GM12878 (cell line): ENCODE data around the gene KRT222. TPM values are rescaled to one million over a fixed set of nuclear protein-coding genes. Genes with fewer than 3 reads are reported as not detected.

Experiments
- ATAC-seq: fragments of 200-7000 bp; cut with Tn5 transposase; 3 replicates; pipeline ENCODE4 v1.9.1; 2020; ENCODE audit warnings: mild to moderate bottlenecking, moderate library complexity
- BruUV-seq: library from RNA; stranded (reverse); fragments of 400-500 nt; replicated peaks from 2 replicates; lab custom pipeline; 2021; lab: Mats Ljungman, UMichigan
- CTCF ChIA-PET: fragments of 300-600 bp; sonication (Branson Sonifier 250); formaldehyde crosslinking; extraction: SDS; loops from one replicate; lab custom pipeline; 2021; ENCODE audit warnings: inconsistent platforms; lab: Yijun Ruan, JAX
- POLR2A ChIA-PET: fragments of 350-600 bp; formaldehyde crosslinking; extraction: SDS; loops from one replicate; lab custom pipeline; 2021; ENCODE audit warnings: inconsistent platforms; lab: Charles Lee
- RAD21 ChIA-PET: fragments of 300-600 bp; sonication (Branson Sonifier 250); formaldehyde crosslinking; loops from one replicate; lab custom pipeline; 2023; ENCODE audit warnings: antibody characterized with exemption; ENCODE audit not compliant: unreplicated experiment; lab: Charles Lee
- SMC1A ChIA-PET: fragments of 300-600 bp; sonication (Branson Sonifier 250); formaldehyde crosslinking; loops from one replicate; lab custom pipeline; 2023; ENCODE audit not compliant: unreplicated experiment, uncharacterized antibody; lab: Charles Lee
- DNase-seq: peaks from one replicate; pipeline ENCODE4 v3.0.0-alpha.2; 2011; ENCODE audit warnings: low read depth, low spot score
- FAIRE-seq: peaks from 3 replicates; lab custom pipeline; 2011; peaks lifted over from hg19 to GRCh38; lab: Jason Lieb, UNC
- H2AFZ ChIP-seq: 2 replicates; pipeline ENCODE4 v1.6.0; 2011; ENCODE audit warnings: low read depth, low read length, control low read depth; ENCODE audit not compliant: control insufficient read depth
- H3K27ac ChIP-seq: 2 replicates; pipeline ENCODE4 v1.5.1; 2011; ENCODE audit warnings: control low read depth; ENCODE audit not compliant: control insufficient read depth, insufficient read depth
- H3K27me3 ChIP-seq, 2 experiments: replicated peaks in 1 of 2; 2 replicates each; pipeline versions ENCODE4 v1.6.0 to v1.6.1; 2011; ENCODE audit warnings: low read length in 1 of 2; ENCODE audit not compliant: control insufficient read depth in 2 of 2, insufficient read depth in 2 of 2
- H3K36me3 ChIP-seq, 2 experiments: 2 replicates each; pipeline ENCODE4 v1.5.1; 2011; ENCODE audit warnings: low read length in 1 of 2; ENCODE audit not compliant: control insufficient read depth in 2 of 2, insufficient read depth in 2 of 2
- H3K4me1 ChIP-seq: 2 replicates; pipeline ENCODE4 v1.6.1; 2011; ENCODE audit warnings: mild to moderate bottlenecking, low read length, moderate library complexity, mixed read lengths; ENCODE audit not compliant: control insufficient read depth, insufficient read depth
- H3K4me2 ChIP-seq: 2 replicates; pipeline ENCODE4 v1.6.0; 2011; ENCODE audit warnings: control low read depth; ENCODE audit not compliant: control insufficient read depth, insufficient read depth
- H3K4me3 ChIP-seq: fragments of 200-600 bp; sonication (generic); 2 replicates; pipeline ENCODE4 v1.5.1; 2016
- H3K79me2 ChIP-seq: 2 replicates; pipeline ENCODE4 v1.6.0; 2011; ENCODE audit warnings: low read length; ENCODE audit not compliant: control insufficient read depth, insufficient read depth
- H3K9ac ChIP-seq: 2 replicates; pipeline ENCODE4 v1.8.0; 2011; ENCODE audit warnings: low read length, control low read depth, mixed read lengths; ENCODE audit not compliant: control insufficient read depth, insufficient read depth
- H3K9me3 ChIP-seq: replicated peaks from 3 replicates; pipeline ENCODE4 v1.5.1; 2011; ENCODE audit warnings: mild to moderate bottlenecking, low read length; ENCODE audit not compliant: control insufficient read depth, insufficient read depth
- H4K20me1 ChIP-seq: 2 replicates; pipeline ENCODE4 v1.6.0; 2011; ENCODE audit not compliant: control insufficient read depth, insufficient read depth
- CHD4 ChIP-seq: fragments of 200-600 bp; sonication (generic); IDR thresholded peaks from 2 replicates; pipeline ENCODE4 v1.6.1; 2016; ENCODE audit warnings: mild to moderate bottlenecking
- ESRRA ChIP-seq: IDR thresholded peaks from 2 replicates; pipeline ENCODE4 v1.6.1; 2012; ENCODE audit warnings: mild to moderate bottlenecking, low read length, improper control_type of control experiment
- FOS ChIP-seq: IDR thresholded peaks from 3 replicates; pipeline ENCODE4 v1.6.1; 2011; ENCODE audit warnings: borderline replicate concordance; ENCODE audit not compliant: insufficient read length; ENCODE audit errors: extremely low read depth
- GABPA ChIP-seq: IDR thresholded peaks from 2 replicates; pipeline ENCODE4 v1.6.1; 2014; ENCODE audit warnings: antibody characterized with exemption, low read depth, mild to moderate bottlenecking, inconsistent platforms
- IKZF2 ChIP-seq, 2 experiments: fragments of 450-650 bp; IDR thresholded peaks; 2 replicates each; pipeline ENCODE4 v1.6.1; 2017; ENCODE audit warnings: mild to moderate bottlenecking in 2 of 2, moderate library complexity in 2 of 2
- MEF2A ChIP-seq: IDR thresholded peaks from 2 replicates; pipeline ENCODE4 v1.6.1; 2011; ENCODE audit warnings: low read depth, mild to moderate bottlenecking, low read length, moderate library complexity; ENCODE audit not compliant: insufficient read depth
- MTA2 ChIP-seq: fragments of 450-650 bp; IDR thresholded peaks from 2 replicates; pipeline ENCODE4 v1.6.1; 2016; ENCODE audit warnings: low read depth, mild to moderate bottlenecking, moderate library complexity
- NR2C1 ChIP-seq: fragments of 450-650 bp; IDR thresholded peaks from 2 replicates; pipeline ENCODE4 v1.6.1; 2017; ENCODE audit warnings: antibody characterized with exemption, mild to moderate bottlenecking, moderate library complexity
- PAX5 ChIP-seq: IDR thresholded peaks from 2 replicates; pipeline ENCODE4 v1.6.1; 2011; ENCODE audit warnings: low read depth, low read length, borderline replicate concordance
- RBBP5 ChIP-seq: fragments of 200-600 bp; sonication (generic); conservative IDR thresholded peaks from 2 replicates; pipeline ENCODE4 v1.6.1; 2016
- RCOR1 ChIP-seq: conservative IDR thresholded peaks from 2 replicates; pipeline ENCODE4 v1.6.1; 2012; ENCODE audit warnings: low read depth, low read length, improper control_type of control experiment
- SMC3 ChIP-seq: IDR thresholded peaks from 2 replicates; pipeline ENCODE4 v1.6.1; 2011; ENCODE audit warnings: low read length, improper control_type of control experiment, borderline replicate concordance
- TCF3 ChIP-seq: IDR thresholded peaks from 2 replicates; pipeline ENCODE4 v1.6.1; 2012; ENCODE audit warnings: low read depth, mild to moderate bottlenecking, low read length, borderline replicate concordance; ENCODE audit not compliant: insufficient read depth
- ZBTB11 ChIP-seq: fragments of 450-650 bp; formaldehyde crosslinking; IDR thresholded peaks from 2 replicates; pipeline ENCODE4 v1.5.0; 2022; ENCODE audit warnings: mild to moderate bottlenecking, missing genetic modification characterization
- WGBS: methylation state at CpG from one replicate; pipeline ENCODE4 v1.1.6; 2016; ENCODE audit warnings: low lambda C conversion rate; ENCODE audit not compliant: insufficient replicate concordance, insufficient coverage; ENCODE audit errors: missing lambda C conversion rate; 5-methylcytosine and 5-hydroxymethylcytosine counted together
- in situ Hi-C: fragments of 300-500 bp; cut with MboI; formaldehyde crosslinking; loops from 9 replicates; pipeline ENCODE4 v1.14.3; 2018; ENCODE audit warnings: mixed read lengths
- intact Hi-C: fragments of 100-400 bp; cut with micrococcal nuclease; formaldehyde crosslinking; loops from one replicate; pipeline ENCODE4 v1.14.2; 2022; ENCODE audit not compliant: unreplicated experiment
- polyA plus RNA-seq, 11 experiments: library from polyadenylated mRNA; depleted of rRNA in 4 of 11; unstranded in 6 of 11; stranded (reverse) in 5 of 11; fragments of >200 nt; fragmentation: Nextera tagmentation in 4 of 11; fragmentation: Illumina TruSeq in 1 of 11; extraction: Ambion mirVana in 4 of 11; extraction: Trizol in 1 of 11; gene quantifications; 1 replicate in 1 of 11; 2 replicates in 10 of 11; pipeline versions ENCODE4 v1.2.1 to v1.2.3, GENCODE V29; 2011 to 2016; ENCODE audit warnings: inconsistent platforms in 2 of 11, missing spikeins in 2 of 11, low read depth in 1 of 11
- total RNA-seq, 4 experiments: library from RNA; depleted of rRNA in 3 of 4; stranded (reverse); fragments of >200 nt in 3 of 4; fragmentation: Illumina TruSeq in 1 of 4; extraction: Trizol in 1 of 4; gene quantifications; 2 replicates each; pipeline versions ENCODE4 v1.2.1 to v1.2.3, GENCODE V29; 2013 to 2021
- TF ChIP-seq, protein P1 (sequence below): IDR thresholded peaks from 2 replicates; pipeline ENCODE4 v1.6.1; 2011; ENCODE audit warnings: low read depth, low read length, improper control_type of control experiment, borderline replicate concordance
- TF ChIP-seq, protein P2 (sequence below): IDR thresholded peaks from 2 replicates; pipeline ENCODE4 v1.6.1; 2011; ENCODE audit warnings: low read depth, mild to moderate bottlenecking, low read length, moderate library complexity, borderline replicate concordance; ENCODE audit errors: extremely low read depth

The KRT222 gene
- total and polyA plus RNA-seq, 10 of the 15 experiments (the other 5 are each of a cell fraction or from before 2014, with no cell fraction given): 0.21 to 6.4 (median 0.54) TPM; not detected in 1

DNA sequence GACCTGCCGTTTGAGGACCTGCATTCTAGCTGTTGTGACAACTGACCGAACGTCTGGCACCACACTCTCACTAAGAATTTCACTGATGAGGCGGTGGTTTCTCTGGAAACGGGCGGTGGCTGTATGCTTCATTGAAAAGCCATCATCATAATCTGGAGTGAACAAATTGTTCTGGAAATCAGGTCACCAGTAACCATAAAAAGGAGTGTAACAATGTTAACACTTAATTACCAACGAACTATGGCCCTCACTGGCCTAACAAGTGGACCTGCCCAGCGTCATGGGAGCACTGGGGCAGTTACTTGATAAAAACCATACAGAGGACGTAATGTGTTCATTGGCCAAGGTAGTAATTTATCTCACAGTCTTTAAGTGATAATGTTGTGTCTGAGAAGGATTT, 32.8 kb downstream of the KRT222 start:
- RAD21 ChIA-PET: no interaction called here
- no TSS peak for BruUV-seq
- no peaks in the 10 kb centered on the region for H3K4me1 ChIP-seq
- ATAC-seq (no peak), FAIRE-seq (no peak), DNase-seq (no peak)
- intact Hi-C loops: no loop called here
- no peaks in the 10 kb centered on the region for H3K79me2 ChIP-seq
- H2AFZ ChIP-seq: no peak overlapping the region
- SMC1A ChIA-PET: interaction anchor here (0.6 to 1.4 kb wide), 3 partner anchors 8 to 971 kb away, joined by 3 read pairs; no protein-coding TSS in a partner anchor
- CTCF ChIA-PET: interaction anchor here (1.5 kb wide), 2 partner anchors 8 to 12 kb away, joined by 4 to 6 read pairs; no protein-coding TSS in a partner anchor
- POLR2A ChIA-PET: no interaction called here
- in situ Hi-C loops: no loop called here
- H3K9ac ChIP-seq: no peak overlapping the region
- H3K4me3 ChIP-seq: no peak overlapping the region
- WGBS: 88% methylated on average over 9 of the region's 9 CpGs
- no peaks in the 10 kb centered on the region for H3K9me3 ChIP-seq
- no peaks in the 10 kb centered on the region for H3K27me3 ChIP-seq
- TF ChIP-seq CHD4 (no peak), ZBTB11 (CRISPR knock-in tag) (no peak), NR2C1 (no peak), RBBP5 (no peak), FOS (no peak), RCOR1 (no peak), TCF3 (no peak), SMC3 (no peak), IKZF2 (IDR thresholded peaks at IDR 0.05) (no peak), PAX5 (no peak), MEF2A (no peak), ESRRA (no peak), GABPA (no peak), MTA2 (no peak)
- TF ChIP-seq, protein P1, sequence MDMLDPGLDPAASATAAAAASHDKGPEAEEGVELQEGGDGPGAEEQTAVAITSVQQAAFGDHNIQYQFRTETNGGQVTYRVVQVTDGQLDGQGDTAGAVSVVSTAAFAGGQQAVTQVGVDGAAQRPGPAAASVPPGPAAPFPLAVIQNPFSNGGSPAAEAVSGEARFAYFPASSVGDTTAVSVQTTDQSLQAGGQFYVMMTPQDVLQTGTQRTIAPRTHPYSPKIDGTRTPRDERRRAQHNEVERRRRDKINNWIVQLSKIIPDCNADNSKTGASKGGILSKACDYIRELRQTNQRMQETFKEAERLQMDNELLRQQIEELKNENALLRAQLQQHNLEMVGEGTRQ: no peak
- TF ChIP-seq, protein P2, sequence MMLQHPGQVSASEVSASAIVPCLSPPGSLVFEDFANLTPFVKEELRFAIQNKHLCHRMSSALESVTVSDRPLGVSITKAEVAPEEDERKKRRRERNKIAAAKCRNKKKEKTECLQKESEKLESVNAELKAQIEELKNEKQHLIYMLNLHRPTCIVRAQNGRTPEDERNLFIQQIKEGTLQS: no peak
- no peaks in the 10 kb centered on the region for H4K20me1 ChIP-seq
- H3K4me2 ChIP-seq: no peak overlapping the region
- no peak overlapping the region for H3K27ac ChIP-seq
- peaks cover 10 to 67% of the 10 kb centered on the region in 2 experiments for H3K36me3 ChIP-seq
